NCI-H1092 (cell line): Measurements from ENCODE around the gene HIPK2.
A peak's percentile ranks its signal among the peaks of the same experiment; 100 is the strongest.
"Not testable (repeated sequence)": the region's sequence is repeated elsewhere in the genome, so short reads cannot be mapped to it uniquely, and the experiment has no call there.

Experiments used
- DNase-seq: peaks from one replicate; lab custom pipeline; 2025; lab: John Stamatoyannopoulos, UW

The HIPK2 gene

DNA sequence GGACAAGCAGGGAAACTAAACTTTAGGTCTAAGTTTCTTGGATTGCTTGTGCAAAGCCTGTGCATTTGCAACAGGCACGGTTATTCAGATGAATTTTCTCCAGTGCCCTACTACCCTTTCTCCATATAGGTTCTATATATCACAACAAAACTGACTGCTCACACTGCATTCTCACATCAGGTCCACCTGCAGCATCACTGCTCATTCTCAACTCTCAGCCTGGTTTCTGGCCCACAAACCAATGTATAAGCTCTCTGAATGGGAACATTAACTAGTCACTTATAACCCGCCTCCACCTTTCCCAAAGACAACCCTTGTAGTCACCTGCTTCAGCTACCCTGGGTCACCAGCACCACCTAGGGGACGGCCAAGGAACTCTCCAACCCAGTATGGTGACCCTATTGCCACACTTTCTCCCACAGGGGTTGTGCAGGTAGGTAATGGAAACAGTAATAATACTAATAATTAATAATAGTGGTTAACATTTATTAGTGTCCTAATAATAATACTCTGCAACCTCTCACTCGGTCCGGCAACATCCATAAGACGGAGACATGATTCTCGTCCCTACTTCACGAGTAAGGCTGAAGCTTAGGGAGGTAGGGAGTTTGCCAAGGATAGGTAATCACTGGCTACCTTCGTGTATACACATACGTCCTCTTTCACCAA is 157.0 kb downstream of the HIPK2 start:
- DNase-seq, result no peak

GRCh38 chr7:139619367-139619657 is 158.5 kb downstream of the HIPK2 start:
- DNase-seq, result no peak

GRCh38 chr7:139618482-139619366 is 159.1 kb downstream of the HIPK2 start:
- no peak for DNase-seq

DNA sequence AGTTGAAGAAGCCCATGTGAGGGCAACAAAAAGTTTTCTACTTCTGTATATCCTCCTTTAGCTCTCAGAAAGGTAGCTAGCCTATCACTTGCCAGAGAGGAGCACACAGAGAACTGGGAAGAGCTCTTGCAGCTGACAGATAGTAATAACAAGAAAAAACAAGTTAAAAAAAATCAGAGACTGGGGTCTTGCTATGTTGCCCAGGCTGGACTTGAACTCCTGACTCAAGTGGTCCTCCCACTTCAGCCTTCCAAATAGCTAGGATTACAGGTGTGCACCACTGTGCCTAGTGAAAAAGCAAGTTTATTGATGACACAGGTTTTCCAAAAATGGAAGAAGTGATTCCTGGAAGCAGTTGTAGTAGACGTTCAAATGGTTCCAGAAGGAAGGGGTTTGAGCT is 160.7 kb downstream of the HIPK2 start:
- no peak for DNase-seq

DNA sequence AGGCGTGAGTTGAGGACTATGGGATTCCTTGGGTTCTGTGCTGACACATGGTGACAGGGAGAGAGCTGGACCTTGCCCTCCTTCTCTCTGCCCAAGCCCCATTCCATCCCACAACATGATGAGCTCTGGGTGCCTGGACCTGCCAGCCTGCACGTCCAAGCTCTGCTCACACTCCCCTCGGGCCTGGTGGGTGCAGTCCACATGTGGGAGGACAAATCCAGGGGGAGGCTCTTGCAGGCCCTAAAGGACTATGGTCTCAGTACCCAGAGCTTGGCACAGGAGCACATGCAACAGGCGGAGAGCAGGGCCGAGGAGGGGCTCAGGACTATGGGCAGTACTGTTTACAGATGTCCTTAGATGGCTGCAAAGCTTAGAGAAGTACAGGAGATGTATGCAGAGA is 162.9 kb downstream of the HIPK2 start:
- no peak for DNase-seq

GRCh38 chr7:139613971-139614411 is 163.8 kb downstream of the HIPK2 start:
- DNase-seq, result no peak

GRCh38 chr7:139611556-139611955 is 166.2 kb downstream of the HIPK2 start:
- not testable (repeated sequence) for DNase-seq

DNA sequence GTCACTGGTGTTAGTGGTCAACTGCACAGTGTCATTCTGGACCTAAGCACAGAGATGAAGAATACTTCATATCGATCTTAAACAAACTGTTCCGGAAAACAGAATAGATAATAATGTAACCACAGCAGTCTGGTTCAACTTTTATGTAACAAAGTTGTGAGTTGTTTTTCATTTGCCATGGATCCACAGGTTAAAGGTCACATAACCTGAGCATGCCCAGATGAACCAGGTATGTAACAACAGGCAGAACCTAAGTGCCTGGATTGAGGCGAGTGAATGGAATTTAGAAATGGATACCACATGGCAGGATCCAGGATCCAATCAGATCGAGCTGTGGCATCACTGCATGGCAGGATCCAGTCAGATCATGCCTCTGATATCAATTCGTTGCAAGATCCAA is 167.2 kb downstream of the HIPK2 start:
- no peak for DNase-seq

DNA sequence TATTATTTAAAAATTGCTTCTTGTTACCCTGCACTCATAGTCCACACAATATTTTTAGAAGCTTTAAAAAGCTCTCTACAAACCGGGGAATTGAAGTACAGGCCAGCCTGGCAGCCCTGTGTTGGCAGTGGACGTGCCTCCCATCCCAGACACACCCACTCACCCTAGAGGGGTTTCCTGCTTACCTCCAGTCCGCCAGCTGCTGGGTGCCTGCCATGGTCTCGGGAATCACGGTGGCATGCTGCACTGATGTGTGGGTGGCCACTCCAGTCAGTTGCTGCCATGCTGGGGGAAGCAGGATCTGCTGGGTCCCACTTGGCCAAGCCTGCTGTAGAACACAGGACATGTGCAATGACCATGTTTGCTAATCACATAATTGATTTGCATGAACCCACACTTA is 173.9 kb downstream of the HIPK2 start:
- DNase-seq, result no peak

DNA sequence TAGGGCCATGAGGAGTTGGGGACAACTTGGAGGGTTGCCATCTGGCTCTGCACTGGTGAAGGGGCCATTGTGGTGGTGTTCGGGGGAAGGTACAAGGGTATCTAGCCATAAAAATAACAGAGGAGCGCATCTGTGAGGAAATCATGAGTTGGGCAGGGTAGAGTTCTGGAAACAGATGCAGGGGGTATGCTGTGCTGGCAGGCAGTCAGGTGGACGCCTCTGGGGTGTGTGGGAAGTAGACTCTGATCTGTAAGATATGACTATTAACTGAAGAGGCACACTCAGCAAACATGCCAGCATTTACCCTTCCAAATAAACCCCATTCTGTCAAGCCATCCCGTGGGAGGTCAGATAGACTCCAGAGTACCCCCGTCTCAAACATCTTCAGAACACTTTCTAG is 174.5 kb downstream of the HIPK2 start:
- no peak for DNase-seq

- DNase-seq, result peak; percentile 14
Observed at GRCh38 chr7:139602143-139602722, 175.6 kb downstream of the HIPK2 start.

DNA sequence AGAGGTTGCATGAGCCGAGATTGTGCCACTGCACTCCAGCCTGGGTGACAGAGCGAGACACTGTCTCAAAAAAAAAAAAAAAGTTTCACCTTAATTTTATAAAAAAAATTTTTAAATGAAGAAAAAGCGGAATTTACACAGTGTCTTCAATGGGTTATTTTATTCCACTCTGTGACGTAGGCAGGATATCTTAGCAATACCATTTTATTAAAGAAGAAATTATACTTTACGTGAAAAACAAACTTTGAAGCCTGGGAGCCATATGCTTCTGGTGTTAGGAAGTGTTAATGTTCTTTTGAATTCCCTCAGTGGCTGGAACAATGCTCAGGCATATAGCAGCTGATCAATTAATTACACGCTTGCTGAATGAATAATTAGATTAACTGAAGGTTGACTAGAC is 176.6 kb downstream of the HIPK2 start:
- DNase-seq, result no peak

DNA sequence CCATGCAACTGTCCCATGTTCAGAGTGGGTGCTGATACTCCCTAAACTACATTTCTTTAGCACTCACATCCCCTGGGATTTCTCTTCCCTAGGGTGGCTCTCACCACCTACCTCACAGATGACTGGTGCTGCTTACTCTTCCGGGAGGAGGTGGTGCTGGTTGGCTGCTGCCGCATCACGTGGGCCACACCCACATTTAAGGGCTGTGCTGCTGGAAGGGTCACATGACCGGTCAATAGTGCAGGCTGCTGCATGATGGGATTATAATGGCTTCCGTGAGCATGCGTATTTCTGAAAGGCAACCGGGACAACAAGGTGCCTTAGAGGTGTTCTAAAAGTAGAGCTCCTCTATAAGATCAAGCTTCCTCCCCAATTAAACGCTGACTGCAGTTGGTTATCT is 177.5 kb downstream of the HIPK2 start:
- no peak for DNase-seq

DNA sequence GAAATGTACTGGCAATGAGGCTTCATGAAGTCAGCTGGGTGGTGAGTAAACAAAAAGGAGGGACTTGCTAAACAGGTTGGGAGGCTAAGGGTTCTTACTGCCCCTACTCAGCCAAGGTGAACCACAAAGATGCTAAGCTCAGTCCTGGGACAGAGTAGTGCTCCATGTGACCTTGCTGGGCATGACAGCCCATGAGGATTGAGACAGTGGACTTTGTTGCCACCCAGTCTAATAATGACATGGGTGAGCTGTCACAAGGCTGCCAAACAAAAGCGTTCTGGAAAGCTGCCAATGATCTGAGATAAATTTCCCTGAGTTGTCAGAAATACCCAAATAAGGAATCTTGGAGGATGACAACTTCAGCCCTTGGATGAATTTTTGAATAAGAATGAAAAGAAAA is 179.2 kb downstream of the HIPK2 start:
- DNase-seq, result no peak

DNA sequence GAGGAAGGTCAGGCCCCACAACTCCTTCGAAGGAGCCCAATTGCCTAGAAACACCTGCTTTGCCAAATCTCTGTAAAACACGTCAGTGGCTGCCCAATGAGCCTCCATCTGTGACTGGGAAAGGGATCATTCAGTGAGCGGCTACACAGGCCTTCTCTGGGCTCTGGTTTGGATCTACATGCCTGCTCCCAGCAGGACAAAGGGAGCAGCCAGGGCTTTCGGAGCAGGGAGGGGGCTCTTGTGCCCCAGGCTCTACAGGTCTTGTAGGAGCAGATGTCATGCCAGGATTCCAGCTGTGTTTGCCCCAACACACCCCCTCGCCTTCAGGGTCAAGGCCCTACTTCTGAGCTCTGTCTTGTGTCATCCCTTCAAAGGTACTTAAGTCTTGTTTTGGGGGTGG is 180.8 kb downstream of the HIPK2 start:
- DNase-seq, result no peak

- no peak for DNase-seq
Observed at GRCh38 chr7:139596626-139597025, 181.2 kb downstream of the HIPK2 start.

GRCh38 chr7:139595806-139596205 is 182.0 kb downstream of the HIPK2 start:
- DNase-seq, result no peak

GRCh38 chr7:139594911-139595476 is 182.8 kb downstream of the HIPK2 start:
- DNase-seq, result no peak

DNA sequence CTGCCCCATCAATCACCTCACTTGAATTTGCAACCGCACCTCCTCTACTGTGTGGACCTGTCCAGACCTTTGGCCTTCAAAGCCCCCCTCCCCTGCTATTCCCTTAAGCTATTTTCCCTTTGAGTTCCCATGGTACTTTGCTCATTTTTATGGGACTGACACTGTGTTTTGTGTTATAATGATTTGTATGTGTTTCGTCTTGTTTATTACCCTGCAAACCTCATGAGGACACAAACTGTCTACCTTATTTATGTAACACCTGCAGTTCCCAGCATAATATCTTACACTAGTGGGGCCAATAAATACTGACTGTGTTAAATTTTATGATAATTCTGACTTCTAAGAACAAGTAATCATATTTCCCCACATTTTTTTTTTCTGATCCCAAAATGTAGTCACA is 183.7 kb downstream of the HIPK2 start:
- DNase-seq, result no peak

GRCh38 chr7:139592801-139593461 is 184.9 kb downstream of the HIPK2 start:
- DNase-seq, result no peak

DNA sequence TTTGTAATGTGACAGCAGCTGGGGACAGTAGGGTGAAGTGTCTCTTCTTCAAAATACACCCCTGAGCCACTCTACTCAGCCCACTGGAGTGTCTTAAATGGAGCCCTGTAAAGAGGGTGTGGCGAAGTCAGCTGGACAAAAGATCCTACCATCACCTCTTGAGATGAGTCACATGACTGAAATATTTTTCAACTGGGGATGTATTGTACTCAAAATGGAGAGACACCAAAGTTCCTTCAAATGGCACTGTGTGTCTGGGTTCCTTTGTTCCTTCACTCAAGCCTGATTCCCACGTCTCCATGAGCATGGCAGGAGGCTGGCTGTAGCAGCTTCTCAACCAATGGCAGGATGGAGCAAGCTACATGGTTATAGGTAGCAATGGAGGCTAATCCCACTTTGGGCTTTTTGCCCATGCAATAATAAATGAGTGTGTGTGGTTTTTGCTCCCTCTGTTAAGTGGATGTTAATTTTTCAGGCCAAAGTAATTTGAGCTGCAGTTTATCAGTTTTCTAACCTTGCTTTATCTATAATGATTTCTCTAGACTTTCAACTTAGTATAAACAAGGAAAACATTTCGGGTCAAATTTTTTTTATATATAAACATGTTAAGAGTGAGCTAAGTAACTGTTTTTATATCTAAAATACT is 186.1 kb downstream of the HIPK2 start:
- DNase-seq, result no peak

GRCh38 chr7:139589474-139589873 is 188.3 kb downstream of the HIPK2 start:
- DNase-seq, result no peak
